ENCODE results near the gene BAG5.

Gene BAG5

GRCh38 chr14:103534576-103535061 lies 27.8 kb downstream of the BAG5 start:
- no peak for DNase-seq

GRCh38 chr14:103533999-103534575 lies 28.4 kb downstream of the BAG5 start:
- DNase-seq: no peak

GRCh38 chr14:103533137-103533998 lies 29.1 kb downstream of the BAG5 start:
- DNase-seq: no peak

- no peak for DNase-seq
Observed at GRCh38 chr14:103532216-103533136, 30.0 kb downstream of the BAG5 start.

GRCh38 chr14:103531421-103532215 lies 30.8 kb downstream of the BAG5 start:
- DNase-seq: no peak

- DNase-seq: no peak
Observed at GRCh38 chr14:103530831-103531230, 31.6 kb downstream of the BAG5 start.

GRCh38 chr14:103530390-103530789 lies 32.1 kb downstream of the BAG5 start:
- peak; percentile 45 for DNase-seq

- no peak for DNase-seq
Observed at GRCh38 chr14:103529383-103530365, 32.8 kb downstream of the BAG5 start.

GRCh38 chr14:103528587-103529382 lies 33.7 kb downstream of the BAG5 start, which contains the start of gene TRMT61A:
TSS of gene TRMT61A (plus strand) at chr14:103529196. CDS start at chr14:103529979, 783 bp downstream.
- DNase-seq: peak; percentile 92

- peak; percentile 35 for DNase-seq
Observed at GRCh38 chr14:103528146-103528586, 34.3 kb downstream of the BAG5 start.

- DNase-seq: no peak
Observed at GRCh38 chr14:103527408-103528145, 34.9 kb downstream of the BAG5 start.

- no peak for DNase-seq
Observed at GRCh38 chr14:103526914-103527248, 35.6 kb downstream of the BAG5 start.

GRCh38 chr14:103526247-103526913 lies 36.1 kb downstream of the BAG5 start:
- DNase-seq: peak; percentile 16

GRCh38 chr14:103525430-103526246 lies 36.8 kb downstream of the BAG5 start:
- peak; percentile 15 for DNase-seq

- DNase-seq: no peak
Observed at GRCh38 chr14:103524002-103524935, 38.2 kb downstream of the BAG5 start.

- no peak for DNase-seq
Observed at GRCh38 chr14:103523575-103523954, 38.9 kb downstream of the BAG5 start.

Data from right hindlimb (tissue), 1 donor.